Progenitor cell of endocrine pancreas (in vitro differentiated cells): ENCODE data around the gene IGFBP4. TPM values are rescaled to one million over a fixed set of nuclear protein-coding genes. Genes with fewer than 3 reads are reported as not detected.

Experiments used
- DNase-seq: peaks from one replicate; pipeline ENCODE4 v3.0.0; 2021; ENCODE audit warnings: low spot score; ENCODE audit not compliant: unreplicated experiment
- H3K27ac Mint-ChIP-seq: 2 replicates; pipeline ENCODE4 v1.8.0; 2021; ENCODE audit warnings: mild to moderate bottlenecking, moderate library complexity, mixed read lengths
- H3K27me3 Mint-ChIP-seq: 2 replicates; pipeline ENCODE4 v1.8.0; 2021; ENCODE audit warnings: mixed read lengths
- H3K36me3 Mint-ChIP-seq: 2 replicates; pipeline ENCODE4 v1.8.0; 2022; ENCODE audit warnings: mixed read lengths; ENCODE audit not compliant: insufficient read depth
- H3K4me1 Mint-ChIP-seq: 2 replicates; pipeline ENCODE4 v1.8.0; 2021; ENCODE audit warnings: low read depth, mixed read lengths
- H3K4me3 Mint-ChIP-seq: 2 replicates; pipeline ENCODE4 v1.8.0; 2021; ENCODE audit warnings: low read depth, mild to moderate bottlenecking, moderate library complexity, mixed read lengths
- H3K9me3 Mint-ChIP-seq: 2 replicates; pipeline ENCODE4 v1.8.0; 2021; ENCODE audit warnings: low read depth, mixed read lengths
- CTCF ChIP-seq: fragments of 200-600 bp; sonication (generic); IDR thresholded peaks from one replicate; pipeline ENCODE4 v1.5.0; 2021; ENCODE audit warnings: antibody characterized with exemption, mild to moderate bottlenecking; ENCODE audit not compliant: unreplicated experiment
- total RNA-seq: library from RNA; stranded (reverse); gene quantifications from 2 replicates; pipeline ENCODE4 v1.2.1, GENCODE V29; 2021

Gene IGFBP4
- total RNA-seq, 1 donor from 2014 or later: 3.6 TPM

GRCh38 chr17:40503154-40503553 lies 59.9 kb downstream of the IGFBP4 start:
- peaks cover 4% of the 10 kb centered on the region for H3K4me1 Mint-ChIP-seq
- DNase-seq: no peak
- no peaks in the 10 kb centered on the region for H3K36me3 Mint-ChIP-seq
- no peaks in the 10 kb centered on the region for H3K9me3 Mint-ChIP-seq
- H3K4me3 Mint-ChIP-seq: no peak overlapping the region
- no peak for TF ChIP-seq CTCF
- peaks cover 21% of the 10 kb centered on the region for H3K27me3 Mint-ChIP-seq
- H3K27ac Mint-ChIP-seq: no peak overlapping the region

GRCh38 chr17:40506786-40507185 lies 63.5 kb downstream of the IGFBP4 start:
- Mint-ChIP-seq H3K4me3 (no peak overlapping the region), H3K36me3 (no peaks in the 10 kb centered on the region), H3K27ac (no peak overlapping the region), H3K4me1 (no peaks in the 10 kb centered on the region), H3K27me3 (peaks cover 19% of the 10 kb centered on the region), H3K9me3 (no peaks in the 10 kb centered on the region)
- DNase-seq: no peak
- no peak for TF ChIP-seq CTCF

Other genes with a start within 250 kb of the IGFBP4 start
- gene WIPF2, start 224.1 kb upstream of the IGFBP4 start, total RNA-seq: 37.5 and 38.2 TPM in 2 replicates
- gene CDC6, start 155.6 kb upstream of the IGFBP4 start, total RNA-seq: 35.7 and 38.5 TPM in 2 replicates
- 50.8 and 51.3 TPM in 2 replicates for gene RARA, start 134.3 kb upstream of the IGFBP4 start, total RNA-seq
- gene GJD3, start 78.7 kb upstream of the IGFBP4 start, total RNA-seq: not detected in 2 replicates
- 111 and 114 TPM in 2 replicates for gene TOP2A, start 25.6 kb upstream of the IGFBP4 start, total RNA-seq
- not detected in 2 replicates for gene TNS4, start 58.2 kb downstream of the IGFBP4 start, total RNA-seq
- gene CCR7, start 122.0 kb downstream of the IGFBP4 start, total RNA-seq: not detected in 2 replicates
- gene SMARCE1, start 204.4 kb downstream of the IGFBP4 start, total RNA-seq: 190 and 195 TPM in 2 replicates
- 0.36 and 1.1 TPM in 2 replicates for gene KRT222, start 221.7 kb downstream of the IGFBP4 start, total RNA-seq